K562 (cell line): ENCODE measurements around the gene ZNF180. TPM values are rescaled to one million over a fixed set of nuclear protein-coding genes. Genes with fewer than 3 reads are reported as not detected.
A peak's percentile ranks its signal among the peaks of the same experiment; 100 is the strongest.

ENCODE experiments used
- ASH1L ChIP-seq: fragments of 450-650 bp; IDR thresholded peaks from 2 replicates; pipeline ENCODE4 v1.6.1; 2018; ENCODE audit warnings: borderline replicate concordance, mild to moderate bottlenecking, low read depth; ENCODE audit not compliant: partially characterized antibody
- BACH1 ChIP-seq: fragments of 200-800 bp; sonication (Bioruptor generic); IDR thresholded peaks from 2 replicates; pipeline ENCODE4 v1.6.1; 2016; ENCODE audit warnings: missing genetic modification characterization, missing compliant biosample characterization
- CTCF ChIP-seq, 3 experiments: IDR thresholded peaks in 2 of 3; conservative IDR thresholded peaks in 1 of 3; 2 replicates each; pipeline ENCODE4 v1.5.1; 2011 to 2012; ENCODE audit warnings: low read length in 3 of 3, mild to moderate bottlenecking in 3 of 3, control low read depth in 2 of 3, improper control_type of control experiment in 1 of 3, inconsistent platforms in 1 of 3, low read depth in 1 of 3, mixed read lengths in 1 of 3, moderate library complexity in 1 of 3; ENCODE audit not compliant: insufficient read depth in 2 of 3
- ELK1 ChIP-seq: sonication (generic); formaldehyde crosslinking; IDR thresholded peaks from 2 replicates; pipeline ENCODE4 v1.8.1; 2022; ENCODE audit warnings: missing genetic modification reagents
- FOXO4 ChIP-seq: fragments of 450-650 bp; formaldehyde crosslinking; IDR thresholded peaks from 2 replicates; pipeline ENCODE4 v1.4.0; 2020; ENCODE audit warnings: mild to moderate bottlenecking, moderate library complexity
- HMGXB4 ChIP-seq: sonication (generic); formaldehyde crosslinking; IDR thresholded peaks from 2 replicates; pipeline ENCODE4 v1.8.1; 2023; ENCODE audit warnings: mild to moderate bottlenecking, missing genetic modification reagents
- MBD2 ChIP-seq: sonication (generic); IDR thresholded peaks from 2 replicates; pipeline ENCODE4 v1.6.1; 2016; ENCODE audit warnings: low read depth, borderline replicate concordance
- MTA1 ChIP-seq: fragments of 450-650 bp; IDR thresholded peaks from 2 replicates; pipeline ENCODE4 v1.6.1; 2017; ENCODE audit warnings: borderline replicate concordance
- NR2F6 ChIP-seq: fragments of 450-650 bp; formaldehyde crosslinking; IDR thresholded peaks from 2 replicates; pipeline ENCODE4 v1.4.0; 2020; ENCODE audit warnings: mild to moderate bottlenecking
- PATZ1 ChIP-seq: fragments of 250-450 bp; sonication (Bioruptor Pico); IDR thresholded peaks from 2 replicates; pipeline ENCODE4 v1.5.0; 2020; ENCODE audit warnings: mild to moderate bottlenecking, borderline replicate concordance
- RBM14 ChIP-seq: fragments of 200-400 bp; formaldehyde crosslinking; IDR thresholded peaks from 2 replicates; pipeline ENCODE4 v1.6.1; 2018; ENCODE audit warnings: low read depth, mild to moderate bottlenecking, low read length, moderate library complexity, borderline replicate concordance; ENCODE audit not compliant: insufficient read depth
- RFX5 ChIP-seq: IDR thresholded peaks from 2 replicates; pipeline ENCODE4 v1.6.1; 2011; ENCODE audit warnings: low read depth, mild to moderate bottlenecking, improper control_type of control experiment, low read length
- TCF7 ChIP-seq: sonication (generic); IDR thresholded peaks from 2 replicates; pipeline ENCODE4 v1.6.1; 2016; ENCODE audit warnings: antibody characterized with exemption, borderline replicate concordance
- ZNF12 ChIP-seq: sonication (generic); formaldehyde crosslinking; IDR thresholded peaks from 2 replicates; pipeline ENCODE4 v1.4.0; 2020; ENCODE audit warnings: mild to moderate bottlenecking, missing genetic modification reagents
- ZNF740 ChIP-seq, 3 experiments: fragments of 200-800 bp in 1 of 3; sonication (Bioruptor generic) in 1 of 3; sonication (generic) in 1 of 3; formaldehyde crosslinking in 1 of 3; IDR thresholded peaks; 2 replicates each; pipeline versions ENCODE4 v1.6.1 to v1.8.0; 2016 to 2022; ENCODE audit warnings: mild to moderate bottlenecking in 2 of 3, missing compliant biosample characterization in 2 of 3, missing genetic modification characterization in 2 of 3, missing genetic modification reagents in 1 of 3
- polyA plus RNA-seq, 8 experiments: library from polyadenylated mRNA; depleted of rRNA in 4 of 8; stranded (reverse) in 5 of 8; unstranded in 3 of 8; fragments of >200 nt; fragmentation: Nextera tagmentation in 2 of 8; fragmentation: Illumina TruSeq in 1 of 8; extraction: Ambion mirVana in 2 of 8; extraction: Trizol in 1 of 8; gene quantifications; 2 replicates each; pipeline versions ENCODE4 v1.2.1 to v1.2.3, GENCODE V29; 2011 to 2014; ENCODE audit warnings: inconsistent platforms in 1 of 8, missing spikeins in 1 of 8
- total RNA-seq, 7 experiments: library from RNA; depleted of rRNA in 6 of 7; stranded (reverse); fragments of >200 nt in 6 of 7; fragmentation: Illumina TruSeq in 2 of 7; extraction: Trizol in 2 of 7; gene quantifications; 2 replicates each; pipeline versions ENCODE4 v1.2.1 to v1.2.3, GENCODE V29; 2011 to 2021; ENCODE audit warnings: low replicate concordance in 1 of 7

Gene ZNF180
- total and polyA plus RNA-seq, 9 of the 15 experiments (the other 6 are each of a cell fraction or from before 2014, with no cell fraction given) = 1.8 to 8.7 (median 5.9) TPM

- TF ChIP-seq HMGXB4 (CRISPR knock-in tag) (peak; percentile 90; the same call in 1 of the 2 replicates), NR2F6 (CRISPR knock-in tag) (no peak), ELK1 (no peak), RFX5 (no peak), ASH1L (peak; percentile 65), ZNF12 (CRISPR knock-in tag) (0 out of 2 replicates have a peak, but pooled peaks have one; percentile 24), RBM14 (no peak), PATZ1 (no peak), BACH1 (tag) (no peak), MBD2 (peak; percentile 71), ZNF740 (CRISPR knock-in tag; IDR thresholded peaks at IDR 0.05) (no peak), ZNF740 (tag; IDR thresholded peaks at IDR 0.05) (no peak), MTA1 (peak; percentile 98), TCF7 (peak; percentile 48; the same call in 1 of the 2 replicates), FOXO4 (CRISPR knock-in tag) (no peak), CTCF (IDR thresholded peaks at IDR 0.05 in 2 of 3, conservative IDR thresholded peaks at IDR 0.05 in 1 of 3; ENCODE audit: insufficient read depth in 2 of 3, low read depth in 1 of 3, low read length in 3 of 3) (peak; percentile 38 to 53 (median 47))
Observed at GRCh38 chr19:44499962-44500949, at the start of gene ZNF180 (continued).
